22Rv1 (cell line): ENCODE measurements around the gene DNAJC5G.
"Not testable (repeated sequence)": the region's sequence is repeated elsewhere in the genome, so short reads cannot be mapped to it uniquely, and the experiment has no call there.

ENCODE experiments used
- H3K27ac ChIP-seq: fragments of 450-650 bp; 2 replicates; pipeline ENCODE4 v1.5.1; 2017
- CTCF ChIP-seq: fragments of 450-650 bp; IDR thresholded peaks from 2 replicates; pipeline ENCODE4 v1.5.1; 2017; ENCODE audit warnings: mild to moderate bottlenecking
- ZFX ChIP-seq: fragments of 450-650 bp; IDR thresholded peaks from 2 replicates; pipeline ENCODE4 v1.6.1; 2017; ENCODE audit warnings: antibody characterized with exemption, borderline replicate concordance

The DNAJC5G gene

GRCh38 chr2:27270670-27271069, 4.6 kb upstream of the DNAJC5G start:
- no peak overlapping the region for H3K27ac ChIP-seq
- no peak for TF ChIP-seq CTCF
- TF ChIP-seq ZFX: no peak

GRCh38 chr2:27271631-27272340, 3.4 kb upstream of the DNAJC5G start:
- TF ChIP-seq CTCF: no peak
- TF ChIP-seq ZFX: no peak
- H3K27ac ChIP-seq: no peak overlapping the region

GRCh38 chr2:27272537-27273522, 2.4 kb upstream of the DNAJC5G start:
- not testable (repeated sequence) for H3K27ac ChIP-seq

GRCh38 chr2:27278010-27278409, 2.8 kb downstream of the DNAJC5G start:
- no peak overlapping the region for H3K27ac ChIP-seq
- TF ChIP-seq ZFX: no peak
- TF ChIP-seq CTCF: no peak

GRCh38 chr2:27280826-27281225, 5.6 kb downstream of the DNAJC5G start:
- TF ChIP-seq CTCF (no peak), ZFX (no peak)
- no peak overlapping the region for H3K27ac ChIP-seq

GRCh38 chr2:27281442-27281841, 6.2 kb downstream of the DNAJC5G start:
- H3K27ac ChIP-seq: no peak overlapping the region
- TF ChIP-seq ZFX (no peak), CTCF (no peak)

- H3K27ac ChIP-seq: no peak within 1 kb of the TSS
Measured at GRCh38 chr2:27281855-27282559, 6.8 kb downstream of the DNAJC5G start, which contains the start of gene TRIM54. TRIM54 (plus strand) TSS chr2:27282429; CDS start chr2:27282732, 303 bp downstream.

More at GRCh38 chr2:27281855-27282559, 6.8 kb downstream of the DNAJC5G start, which contains the start of gene TRIM54:
- TF ChIP-seq CTCF (no peak), ZFX (no peak)
